Dedifferentiated amniotic fluid mesenchymal stem cell (primary cell): Measurements from ENCODE around the gene SCGB1D2.
"Not testable (repeated sequence)": the region's sequence is repeated elsewhere in the genome, so short reads cannot be mapped to it uniquely, and the experiment has no call there.

Experiments used
- DNase-seq: peaks from one replicate; pipeline ENCODE4 v3.0.0-alpha.2; 2016; ENCODE audit errors: extremely low spot score

The SCGB1D2 gene

GRCh38 chr11:62242021-62242420 is at the start of gene SCGB1D2:
TSS of gene SCGB1D2 (plus strand) at chr11:62242239. CDS start at chr11:62242308, 69 bp downstream.
- DNase-seq = no peak

DNA sequence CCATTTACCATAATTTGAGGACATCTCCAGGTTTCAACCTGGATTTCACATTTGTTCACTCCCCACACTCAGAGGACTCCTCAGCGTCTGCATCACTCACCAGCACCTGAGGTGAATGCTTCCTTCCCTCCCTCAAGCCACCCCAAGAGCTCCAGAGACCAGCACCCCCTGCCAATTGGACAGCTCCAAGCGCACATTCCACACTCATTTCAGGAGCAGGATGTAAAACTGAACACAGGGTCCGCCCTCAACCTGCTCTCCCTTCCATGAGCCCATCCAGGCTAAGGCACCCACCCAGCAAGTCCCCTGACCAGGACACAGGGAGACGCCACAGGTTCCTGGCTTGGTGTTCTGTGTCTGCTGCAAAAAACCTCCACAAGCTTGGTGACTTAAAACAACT is 48.1 kb upstream of the SCGB1D2 start:
- no peak for DNase-seq

- not testable (repeated sequence) for DNase-seq
Observed at GRCh38 chr11:62195010-62195409, 47.0 kb upstream of the SCGB1D2 start.

DNA sequence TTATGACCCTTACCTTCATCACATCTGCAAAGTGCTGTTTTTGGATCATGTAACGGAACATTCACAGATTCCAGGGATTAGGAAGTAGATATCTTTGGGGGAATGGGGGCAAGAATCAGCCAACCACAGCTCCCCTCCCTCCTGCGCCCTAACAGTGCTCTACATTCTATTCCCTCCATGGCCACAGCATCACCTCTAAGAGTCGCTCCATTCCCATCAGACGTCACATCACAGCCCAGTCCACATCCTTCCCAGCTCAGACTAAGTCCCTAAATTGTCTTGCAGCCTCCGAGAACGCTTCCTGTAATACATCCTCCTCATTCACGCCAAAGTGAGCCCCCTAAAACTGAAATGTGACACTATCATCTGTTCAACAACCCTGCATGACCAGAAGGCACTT is 46.1 kb upstream of the SCGB1D2 start:
- no peak for DNase-seq

DNA sequence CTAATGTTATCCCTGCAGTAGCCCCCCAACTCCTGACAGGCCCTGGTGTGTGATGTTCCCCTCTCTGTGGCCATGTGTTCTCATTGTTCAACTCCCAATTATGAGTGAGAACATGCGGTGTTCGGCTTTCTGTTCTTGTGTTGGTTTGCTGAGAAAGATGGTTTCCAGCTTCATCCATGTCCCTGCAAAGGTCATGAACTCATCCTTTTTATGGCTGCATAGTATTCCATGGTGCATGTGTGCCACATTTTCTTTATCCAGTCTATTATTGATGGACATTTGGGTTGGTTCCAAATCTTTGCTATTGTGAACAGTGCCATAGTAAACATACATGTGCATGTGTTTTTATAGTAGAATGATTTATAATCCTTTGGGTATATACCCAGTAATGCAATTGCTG is 44.6 kb upstream of the SCGB1D2 start:
- not testable (repeated sequence) for DNase-seq

GRCh38 chr11:62201376-62201775 is 40.7 kb upstream of the SCGB1D2 start:
- no peak for DNase-seq

GRCh38 chr11:62202910-62203309 is 39.1 kb upstream of the SCGB1D2 start:
- DNase-seq = no peak

- DNase-seq = no peak
Observed at GRCh38 chr11:62204430-62204829, 37.6 kb upstream of the SCGB1D2 start.

DNA sequence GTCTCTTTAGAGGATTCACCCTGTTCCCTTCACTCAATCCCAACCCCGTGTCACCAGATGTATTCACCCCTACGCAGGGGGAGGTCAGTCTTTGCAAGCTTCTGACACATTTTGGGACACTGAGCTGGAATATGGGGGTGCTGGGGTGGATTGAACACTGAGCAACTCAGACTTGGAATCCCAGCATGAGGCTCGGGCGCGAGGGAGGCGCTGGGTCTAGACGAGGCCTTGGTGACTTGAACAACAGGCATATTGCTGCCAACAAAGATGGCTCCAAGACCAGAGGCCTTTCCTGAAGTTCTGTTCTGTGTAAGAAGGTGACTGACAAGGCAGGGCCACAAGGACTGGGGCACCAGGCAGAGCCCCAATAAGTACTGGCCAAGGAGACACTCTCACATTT is 36.6 kb upstream of the SCGB1D2 start:
- no peak for DNase-seq

GRCh38 chr11:62206276-62207066 is 35.6 kb upstream of the SCGB1D2 start:
- not testable (repeated sequence) for DNase-seq

DNA sequence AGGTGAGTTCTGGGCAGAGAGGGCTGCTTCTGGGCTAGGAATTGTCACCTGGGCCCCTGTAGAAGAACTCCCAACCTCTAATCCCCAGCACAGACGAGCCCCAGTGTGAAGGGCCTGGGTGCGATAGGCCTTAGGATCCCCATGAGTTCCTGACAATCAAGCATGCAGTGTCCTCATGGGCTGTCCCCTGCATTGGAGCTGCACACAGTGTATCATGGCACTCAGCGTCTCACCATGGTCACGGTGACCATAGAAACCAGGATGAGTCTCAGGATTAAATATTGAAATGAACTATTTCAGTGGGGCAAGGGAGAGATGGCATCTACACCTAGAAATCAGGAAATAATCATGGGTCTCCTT is 33.3 kb upstream of the SCGB1D2 start:
- no peak for DNase-seq

DNA sequence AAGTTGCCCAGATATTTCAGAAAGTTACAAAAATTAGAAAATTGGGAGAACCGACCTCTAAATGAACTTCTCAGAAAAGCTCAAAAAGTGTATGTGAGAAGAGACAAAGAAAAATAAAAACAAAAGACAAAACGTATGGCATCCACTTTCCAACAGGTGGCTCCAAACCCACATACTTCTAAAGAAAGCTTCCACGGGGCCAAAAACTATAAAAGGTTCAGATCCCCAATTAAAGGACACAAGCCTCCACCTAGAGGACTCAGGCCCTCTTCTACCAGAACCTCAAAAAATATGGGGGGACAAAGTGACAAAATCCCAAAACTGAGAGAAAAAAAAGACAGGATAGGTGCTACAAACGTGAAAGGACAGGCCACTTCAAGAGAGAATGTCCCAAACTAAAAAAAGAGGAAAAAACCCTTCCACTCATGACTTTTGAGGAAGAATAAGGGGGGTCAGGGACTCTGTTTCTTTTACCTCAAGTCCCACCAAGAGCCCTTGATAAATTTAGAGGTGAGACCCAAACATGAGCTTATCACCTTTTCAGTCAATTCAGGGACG is 24.8 kb upstream of the SCGB1D2 start:
- DNase-seq = no peak

DNA sequence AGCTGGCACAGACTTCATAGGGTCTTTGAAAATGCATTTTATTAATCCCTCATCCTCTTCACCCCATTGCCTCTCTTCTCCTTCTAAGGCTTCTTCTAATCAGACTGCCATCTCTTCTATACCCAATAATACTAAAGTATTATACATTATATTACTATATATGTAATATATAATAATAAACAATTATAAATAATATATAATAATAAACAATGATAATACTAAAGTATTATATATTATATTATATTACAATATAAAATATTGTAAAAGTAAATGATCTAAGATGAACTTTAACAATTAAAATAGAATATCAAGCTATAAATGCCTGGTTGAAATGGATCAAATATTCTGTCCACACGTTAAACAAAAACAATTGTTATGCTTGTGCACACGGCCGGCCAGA is 20.5 kb upstream of the SCGB1D2 start:
- DNase-seq = no peak

GRCh38 chr11:62223095-62223494 is 18.9 kb upstream of the SCGB1D2 start:
- DNase-seq = no peak

DNA sequence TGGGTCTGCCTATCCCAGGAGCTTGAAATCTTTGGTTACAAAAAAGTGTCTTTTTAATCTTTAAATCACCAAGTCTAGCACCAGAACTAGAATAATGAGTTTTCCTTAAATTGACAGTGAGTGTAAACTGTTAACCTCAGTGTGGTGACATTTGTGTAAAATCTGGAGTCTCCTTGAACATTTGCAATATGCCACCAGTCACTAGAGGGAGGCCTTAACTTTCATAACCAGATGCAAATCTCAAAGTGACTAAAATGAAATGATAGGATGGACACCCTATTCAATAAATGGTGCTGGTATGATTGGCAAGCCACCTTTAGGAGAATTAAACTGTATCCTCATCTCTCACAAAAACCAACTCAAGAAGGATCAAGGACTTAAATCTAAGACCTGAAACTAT is 8.3 kb upstream of the SCGB1D2 start:
- DNase-seq = no peak

DNA sequence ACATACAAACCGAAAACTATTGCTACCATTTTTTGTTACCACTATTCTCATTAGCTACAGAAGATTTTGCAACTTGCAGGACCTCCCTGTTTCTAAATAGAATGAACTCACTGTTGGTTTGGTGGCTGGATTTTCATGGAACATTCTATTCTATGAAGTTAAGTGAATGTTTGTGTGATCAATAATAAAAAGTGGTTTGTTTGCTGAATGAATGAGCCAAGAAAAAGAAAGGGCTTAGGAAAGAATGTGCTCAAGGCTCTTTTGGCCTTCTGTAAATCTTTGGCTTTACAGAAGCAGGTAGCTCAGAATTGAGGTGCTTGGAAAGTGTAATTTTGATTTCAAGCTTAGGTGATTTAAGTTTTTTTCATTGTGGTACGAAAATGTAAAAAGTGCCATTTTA is 5.9 kb upstream of the SCGB1D2 start:
- no peak for DNase-seq

DNA sequence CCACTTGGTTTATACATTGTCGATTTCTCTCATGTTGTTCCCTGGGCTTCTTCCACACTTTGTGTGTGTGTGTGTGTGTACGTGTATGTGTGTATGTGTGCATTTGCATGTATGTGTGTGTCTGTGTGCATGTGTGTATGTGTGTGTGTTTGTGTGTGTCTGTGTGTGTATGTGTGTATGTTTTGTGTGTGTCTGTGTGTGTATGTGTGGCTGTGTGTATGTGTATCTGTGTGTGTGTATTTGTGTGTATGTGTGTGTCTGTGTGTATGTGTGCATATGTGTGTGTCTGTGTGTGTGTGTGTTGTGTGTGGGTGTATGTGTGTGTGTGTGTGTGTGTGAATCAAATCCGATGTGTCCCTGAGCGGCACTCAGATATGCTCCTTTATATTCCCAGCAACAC is 4.5 kb upstream of the SCGB1D2 start:
- DNase-seq = no peak

GRCh38 chr11:62238151-62238550 is 3.9 kb upstream of the SCGB1D2 start:
- DNase-seq = no peak

DNA sequence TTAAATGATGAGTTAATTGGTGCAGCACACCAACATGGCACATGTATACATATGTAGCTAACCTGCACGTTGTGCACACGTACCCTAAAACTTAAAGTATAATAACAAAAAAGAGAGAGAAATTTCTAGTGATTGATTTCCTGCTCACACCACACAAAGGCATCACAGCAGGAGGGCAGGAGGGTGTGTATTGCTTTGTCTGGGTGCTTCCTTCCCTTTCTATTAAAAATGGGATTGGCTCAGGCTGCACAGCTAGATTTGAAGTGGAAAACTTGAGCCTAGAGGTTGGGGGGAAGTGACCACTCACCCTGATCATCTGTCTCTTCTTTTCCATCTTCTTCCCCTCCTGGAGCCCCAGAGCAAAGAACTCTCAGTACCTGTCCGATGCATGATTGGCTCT is 944 bp upstream of the SCGB1D2 start:
- DNase-seq = no peak

- DNase-seq = no peak
Observed at GRCh38 chr11:62245271-62245753, 3.3 kb downstream of the SCGB1D2 start.

DNA sequence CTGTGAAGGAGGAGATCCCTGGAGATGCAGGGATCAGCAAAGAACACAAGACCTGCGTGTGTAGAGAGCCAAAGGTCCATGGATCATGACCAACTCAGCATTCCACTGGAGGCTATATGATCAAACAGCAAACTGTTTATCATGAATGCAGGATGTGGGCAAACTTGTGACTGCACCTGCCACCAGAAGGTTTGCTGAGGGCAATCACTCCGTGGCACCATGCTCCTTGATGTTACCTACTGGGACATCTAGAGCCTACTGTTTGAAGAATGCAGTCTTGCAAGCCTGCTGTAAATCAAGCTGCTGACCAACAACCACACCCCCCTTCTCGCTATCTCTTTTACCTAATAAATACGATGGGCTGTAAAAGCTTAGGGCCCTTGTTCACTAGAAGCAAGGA is 9.7 kb downstream of the SCGB1D2 start:
- no peak for DNase-seq

GRCh38 chr11:62253999-62254542 is 12.0 kb downstream of the SCGB1D2 start:
- no peak for DNase-seq

DNA sequence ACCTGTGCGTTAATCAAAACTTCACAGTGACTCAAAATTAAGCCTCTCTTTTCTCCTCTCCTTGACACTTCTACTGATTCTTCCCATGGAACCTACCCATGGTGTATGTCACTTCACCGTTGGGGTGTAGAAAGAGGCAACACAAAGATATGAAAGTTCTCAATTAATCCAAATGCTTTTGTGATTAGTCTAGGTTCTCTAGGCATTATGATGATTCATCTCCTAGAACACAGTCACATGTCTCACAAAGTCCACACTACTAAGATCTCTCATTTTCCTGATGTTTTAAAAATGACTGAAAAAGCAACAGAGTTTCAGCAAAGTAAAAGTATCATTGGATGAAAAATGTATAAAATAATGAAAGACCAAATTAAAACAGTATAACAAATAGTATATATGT is 14.2 kb downstream of the SCGB1D2 start:
- DNase-seq = no peak
